ENCODE data around the gene ADPRHL1. TPM values are rescaled to one million over a fixed set of nuclear protein-coding genes. Genes with fewer than 3 reads are reported as not detected.

ADPRHL1 gene
- total RNA-seq, 1 experiment from 2014 or later: 2.7 TPM

DNA sequence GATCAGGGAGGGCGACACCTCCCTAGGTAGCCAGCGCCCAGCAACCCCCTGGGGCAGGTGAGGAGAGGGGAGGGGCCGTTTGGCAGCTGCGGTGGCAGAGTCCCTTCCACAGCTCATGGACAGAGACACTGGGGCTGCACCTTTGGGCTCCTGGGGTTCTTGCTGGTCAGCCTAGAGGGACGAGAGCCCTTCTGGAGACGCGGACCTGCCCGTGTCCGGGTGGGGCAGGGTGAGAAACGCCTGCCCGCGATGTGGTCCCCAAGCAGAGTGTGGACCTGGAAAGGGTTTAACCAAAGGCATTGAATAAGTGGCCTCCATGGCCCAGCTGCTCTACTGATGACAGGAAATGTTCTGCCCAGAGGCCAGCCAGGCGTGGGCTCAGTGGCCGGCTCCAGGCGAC is 38.3 kb downstream of the ADPRHL1 start:
- H3K79me1 ChIP-seq (ENCODE audit: insufficient read depth, low read depth, low read length, poor library complexity, severe bottlenecking): no peaks in the 10 kb centered on the region
- Mint-ChIP-seq H3K4me3 (no peak overlapping the region), H3K27ac (no peak overlapping the region; a peak in 1 of 7 replicates), H3K27me3 (ENCODE audit: low read depth) (peaks cover 8% of the 10 kb centered on the region), H3K36me3 (ENCODE audit: insufficient read depth in 1 of 3, low read depth in 3 of 3) (peaks cover 2 to 5% (median 2%) of the 10 kb centered on the region in 3 experiments; a peak in 5 of 7 replicates), H3K4me1 (0 out of 4 replicates have a peak, but pooled peaks cover 0 to 9% of the 10 kb centered on the region in 2 experiments), H3K9me3 (peaks cover 2 to 4% of the 10 kb centered on the region in 2 experiments; a peak in 4 of 5 replicates)
- no peak overlapping the region for H3K23ac ChIP-seq (ENCODE audit: insufficient read length, low read depth, low read length)
- H4K91ac ChIP-seq (ENCODE audit: insufficient read length, low read depth, low read length): no peak overlapping the region
- no peak overlapping the region for H2BK15ac ChIP-seq (ENCODE audit: low read depth, low read length)
- no peaks in the 10 kb centered on the region for H4K20me1 ChIP-seq (ENCODE audit: control insufficient read depth, insufficient read depth, insufficient read length)
- no peak overlapping the region for H3K18ac ChIP-seq (ENCODE audit: insufficient read length, low read depth, low read length)
- H3K9me3 ChIP-seq (ENCODE audit: control insufficient read depth, low read depth, low read length): no peaks in the 10 kb centered on the region
- H2AK5ac ChIP-seq (ENCODE audit: insufficient read length, low read length): no peak overlapping the region
- TF ChIP-seq, protein P1, sequence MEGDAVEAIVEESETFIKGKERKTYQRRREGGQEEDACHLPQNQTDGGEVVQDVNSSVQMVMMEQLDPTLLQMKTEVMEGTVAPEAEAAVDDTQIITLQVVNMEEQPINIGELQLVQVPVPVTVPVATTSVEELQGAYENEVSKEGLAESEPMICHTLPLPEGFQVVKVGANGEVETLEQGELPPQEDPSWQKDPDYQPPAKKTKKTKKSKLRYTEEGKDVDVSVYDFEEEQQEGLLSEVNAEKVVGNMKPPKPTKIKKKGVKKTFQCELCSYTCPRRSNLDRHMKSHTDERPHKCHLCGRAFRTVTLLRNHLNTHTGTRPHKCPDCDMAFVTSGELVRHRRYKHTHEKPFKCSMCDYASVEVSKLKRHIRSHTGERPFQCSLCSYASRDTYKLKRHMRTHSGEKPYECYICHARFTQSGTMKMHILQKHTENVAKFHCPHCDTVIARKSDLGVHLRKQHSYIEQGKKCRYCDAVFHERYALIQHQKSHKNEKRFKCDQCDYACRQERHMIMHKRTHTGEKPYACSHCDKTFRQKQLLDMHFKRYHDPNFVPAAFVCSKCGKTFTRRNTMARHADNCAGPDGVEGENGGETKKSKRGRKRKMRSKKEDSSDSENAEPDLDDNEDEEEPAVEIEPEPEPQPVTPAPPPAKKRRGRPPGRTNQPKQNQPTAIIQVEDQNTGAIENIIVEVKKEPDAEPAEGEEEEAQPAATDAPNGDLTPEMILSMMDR (conservative IDR thresholded peaks at IDR 0.05): no peak
- H2BK5ac ChIP-seq (ENCODE audit: insufficient read length, low read length): no peak overlapping the region
- no peak overlapping the region for H3K9ac ChIP-seq (ENCODE audit: extremely low read depth, insufficient read length, low read length)
- H3K23me2 ChIP-seq (ENCODE audit: insufficient read length, low read depth, low read length, poor library complexity, severe bottlenecking): no peaks in the 10 kb centered on the region
- no peak overlapping the region for H4K8ac ChIP-seq (replicated peaks; ENCODE audit: insufficient read length, low read depth, low read length)
- H3K4me2 ChIP-seq (ENCODE audit: insufficient read depth, insufficient read length, low read length): no peak overlapping the region
- no CpG with 5 or more reads among the region's 15 CpGs for WGBS (ENCODE audit: extremely low coverage, insufficient read length, low lambda C conversion rate)
- no peak overlapping the region for H4K5ac ChIP-seq (ENCODE audit: insufficient read length, low read depth, low read length)
- no peak overlapping the region for H2AFZ ChIP-seq (ENCODE audit: low read length)
- H3K4ac ChIP-seq (ENCODE audit: low read depth, low read length): no peak overlapping the region
- no peak for DNase-seq
- H3K56ac ChIP-seq (ENCODE audit: insufficient read length, low read depth, low read length): no peak overlapping the region
- no peak overlapping the region for H2BK120ac ChIP-seq (ENCODE audit: low read depth, low read length, poor library complexity, severe bottlenecking)
- no peak overlapping the region for H2BK12ac ChIP-seq (ENCODE audit: insufficient read length, low read depth, low read length)
- H3K27me3 ChIP-seq (ENCODE audit: insufficient read depth, low read length): no peaks in the 10 kb centered on the region
- no peaks in the 10 kb centered on the region for H3K79me2 ChIP-seq (ENCODE audit: insufficient read depth, low read length)
- H3K27ac ChIP-seq (ENCODE audit: insufficient read length, low read depth, low read length): no peak overlapping the region
- H3K4me1 ChIP-seq (ENCODE audit: insufficient read depth, low read length): no peaks in the 10 kb centered on the region
- H3K14ac ChIP-seq (ENCODE audit: insufficient read depth, low read length): no peak overlapping the region; the same call in 1 of the 2 replicates
- H3T11ph ChIP-seq (ENCODE audit: low read length): no peak overlapping the region
- no peak overlapping the region for H2BK20ac ChIP-seq (ENCODE audit: low read depth, low read length, poor library complexity, severe bottlenecking)
